Fibroblast of skin of abdomen (primary cell): Measurements from ENCODE around the gene NUSAP1. TPM values are rescaled to one million over a fixed set of nuclear protein-coding genes. Genes with fewer than 3 reads are reported as not detected.
A peak's percentile ranks its signal among the peaks of the same experiment; 100 is the strongest.
"Not testable (repeated sequence)": the region's sequence is repeated elsewhere in the genome, so short reads cannot be mapped to it uniquely, and the experiment has no call there.

Experiments used
- DNase-seq: peaks from one replicate; pipeline ENCODE4 v3.0.0-alpha.2; 2013
- polyA plus RNA-seq, 2 experiments: library from polyadenylated mRNA; unstranded; fragments of 120-200 nt; gene quantifications; one replicate each; pipeline ENCODE4 v1.2.1, GENCODE V29; 2013; ENCODE audit not compliant: insufficient read length in 2 of 2

NUSAP1 gene, protein sequence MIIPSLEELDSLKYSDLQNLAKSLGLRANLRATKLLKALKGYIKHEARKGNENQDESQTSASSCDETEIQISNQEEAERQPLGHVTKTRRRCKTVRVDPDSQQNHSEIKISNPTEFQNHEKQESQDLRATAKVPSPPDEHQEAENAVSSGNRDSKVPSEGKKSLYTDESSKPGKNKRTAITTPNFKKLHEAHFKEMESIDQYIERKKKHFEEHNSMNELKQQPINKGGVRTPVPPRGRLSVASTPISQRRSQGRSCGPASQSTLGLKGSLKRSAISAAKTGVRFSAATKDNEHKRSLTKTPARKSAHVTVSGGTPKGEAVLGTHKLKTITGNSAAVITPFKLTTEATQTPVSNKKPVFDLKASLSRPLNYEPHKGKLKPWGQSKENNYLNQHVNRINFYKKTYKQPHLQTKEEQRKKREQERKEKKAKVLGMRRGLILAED
- 44.9 TPM for polyA plus RNA-seq (2013, experiment 1 of 2; ENCODE audit: insufficient read length)
- 43.8 TPM for polyA plus RNA-seq (2013, experiment 2 of 2; ENCODE audit: insufficient read length)

DNA sequence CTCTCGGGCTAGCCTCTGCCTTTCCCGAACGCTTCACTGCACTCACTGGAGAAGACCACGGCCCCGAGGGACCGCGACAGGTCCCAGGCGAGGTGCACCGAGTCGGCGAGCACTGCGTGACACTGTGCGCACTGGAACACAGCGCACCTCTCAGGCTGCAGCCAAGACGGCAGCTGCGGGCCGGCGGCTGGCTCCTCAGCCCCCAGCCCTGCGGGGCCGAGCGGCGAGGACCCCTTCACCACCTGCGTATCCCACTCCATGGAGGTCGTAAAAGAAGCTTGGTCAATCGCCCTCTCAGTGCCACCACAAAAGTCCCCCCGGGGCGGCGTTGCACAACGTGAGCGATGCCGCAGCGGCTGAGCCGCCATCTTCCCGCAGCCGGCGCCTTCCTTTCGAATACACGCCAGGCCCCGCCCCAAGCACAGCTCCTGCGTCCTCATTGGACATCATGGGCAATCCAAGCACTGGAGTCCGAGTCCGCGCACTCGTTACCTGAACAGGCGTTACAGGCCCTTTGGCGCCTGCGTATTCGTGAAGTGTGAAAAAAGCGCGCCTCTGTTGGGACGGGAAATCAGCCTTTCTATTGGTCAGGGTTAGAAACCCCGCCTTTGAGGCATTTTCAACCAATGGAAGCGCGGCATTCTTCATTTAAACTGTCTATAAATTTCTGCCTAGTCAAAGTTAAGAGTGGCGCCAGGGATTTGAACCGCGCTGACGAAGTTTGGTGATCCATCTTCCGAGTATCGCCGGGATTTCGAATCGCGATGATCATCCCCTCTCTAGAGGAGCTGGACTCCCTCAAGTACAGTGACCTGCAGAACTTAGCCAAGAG lies at the start of gene NUSAP1, which contains the start of gene OIP5:
Gene NUSAP1 (plus strand): TSS at position 688 of the 832 bp plus-strand sequence. CDS start 77 bp downstream, at position 765.
Gene OIP5 (minus strand): TSS at position 398 of the 832 bp plus-strand sequence. CDS start 30 bp downstream, at position 368.
- DNase-seq, result peak; percentile 100

DNA sequence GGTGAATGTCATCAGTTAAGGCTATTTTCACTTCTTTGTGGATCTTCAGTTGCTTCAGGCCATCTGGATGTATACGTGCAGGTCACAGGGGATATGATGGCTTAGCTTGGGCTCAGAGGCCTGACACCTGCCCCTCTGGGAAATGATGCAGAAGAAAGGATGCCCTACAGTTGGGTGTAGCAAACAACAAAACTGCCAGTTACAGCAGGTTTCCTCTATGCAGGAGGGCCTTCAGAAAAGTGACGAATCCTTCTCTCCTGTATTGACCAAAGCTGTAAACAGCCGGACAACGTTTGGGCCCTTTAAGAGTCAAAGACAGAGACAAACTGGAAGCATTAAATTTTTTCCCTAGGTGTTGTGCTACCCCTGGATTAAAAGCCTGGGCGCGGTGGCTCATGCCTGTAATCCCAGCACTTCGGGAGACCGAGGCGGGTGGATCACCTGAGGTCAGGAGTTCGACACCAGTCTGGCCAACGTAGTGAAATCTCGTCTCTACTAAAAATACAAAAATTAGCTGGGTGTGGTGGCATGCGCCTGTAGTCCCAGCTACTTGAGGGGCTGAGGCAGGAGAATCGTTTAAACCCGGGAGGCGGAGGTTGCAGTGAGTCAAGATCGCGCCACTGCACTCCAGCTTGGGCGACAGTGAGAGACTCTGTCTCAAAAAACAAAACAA lies 49.6 kb upstream of the NUSAP1 start:
- not testable (repeated sequence) for DNase-seq

DNA sequence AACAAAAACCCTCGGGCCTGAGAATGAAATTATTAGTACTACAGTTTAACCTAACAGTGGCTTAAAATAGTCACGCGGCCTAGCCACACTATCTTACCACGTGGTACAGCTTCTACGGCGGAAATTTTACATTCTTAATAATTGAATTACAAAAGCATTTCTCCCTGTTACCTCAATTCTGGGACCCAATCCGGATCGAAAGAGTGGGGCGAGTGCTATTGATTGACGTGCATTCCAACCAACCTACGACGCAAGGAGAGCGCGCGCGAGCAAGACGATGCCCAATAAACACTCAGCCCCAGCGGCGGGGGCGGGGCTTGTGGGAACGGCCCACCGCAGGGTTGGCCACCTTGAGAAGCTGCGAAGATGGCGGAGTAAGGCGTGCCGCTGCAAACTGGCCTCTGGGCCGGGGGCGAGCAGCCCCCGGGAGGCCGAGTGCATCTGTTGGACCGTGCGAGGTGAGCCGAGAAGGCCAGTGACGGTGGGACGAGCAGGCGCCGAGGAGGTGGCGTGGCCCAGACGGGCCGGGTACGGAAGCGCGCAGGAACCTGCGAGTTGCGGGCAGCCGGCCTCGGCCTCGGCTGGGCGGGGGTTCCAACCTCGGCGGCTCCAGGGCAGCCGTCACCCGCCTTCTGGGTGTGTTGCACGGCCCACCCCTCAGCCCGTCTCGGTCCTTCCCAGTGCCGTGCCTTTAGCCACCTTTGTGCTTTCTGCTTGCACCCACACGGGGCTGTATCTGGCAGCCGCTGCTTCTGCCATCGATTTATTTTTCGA lies 48.8 kb upstream of the NUSAP1 start:
- DNase-seq, result peak; percentile 100

DNA sequence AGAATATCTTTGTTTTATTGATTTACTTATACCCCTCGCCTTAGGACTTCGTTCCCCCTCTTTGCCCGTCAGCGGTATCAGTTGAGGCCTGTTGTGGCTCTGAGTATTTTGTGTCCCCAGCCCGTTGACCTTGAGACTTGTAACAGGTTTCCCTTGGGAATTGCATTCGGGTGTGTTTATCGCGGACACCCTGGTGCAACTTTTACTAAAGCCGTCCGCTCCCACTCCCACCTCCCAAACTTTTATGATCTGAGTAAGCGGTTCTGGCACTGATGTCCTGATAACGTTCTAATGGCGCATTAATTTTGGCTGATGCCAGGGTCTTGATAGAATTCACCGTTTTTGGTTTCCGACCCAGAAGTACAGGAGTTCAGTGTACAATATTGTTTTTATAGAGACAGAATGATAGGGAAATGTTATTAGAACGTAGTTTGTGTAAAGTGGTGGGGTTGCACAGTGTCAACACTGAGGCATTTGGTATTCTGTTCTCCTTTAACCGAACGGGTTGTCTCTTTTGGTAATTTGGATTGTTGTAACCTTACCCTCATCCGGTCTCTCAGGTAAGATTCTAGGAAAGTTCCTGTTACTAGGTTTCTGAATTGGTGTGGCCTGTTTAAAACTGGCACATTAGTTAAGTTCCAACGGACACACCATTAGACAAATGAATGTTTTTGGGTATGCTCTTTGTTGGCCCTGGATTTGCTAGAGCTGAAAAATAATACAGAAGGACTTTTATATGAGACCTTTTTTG lies 48.1 kb upstream of the NUSAP1 start:
- DNase-seq, result no peak

DNA sequence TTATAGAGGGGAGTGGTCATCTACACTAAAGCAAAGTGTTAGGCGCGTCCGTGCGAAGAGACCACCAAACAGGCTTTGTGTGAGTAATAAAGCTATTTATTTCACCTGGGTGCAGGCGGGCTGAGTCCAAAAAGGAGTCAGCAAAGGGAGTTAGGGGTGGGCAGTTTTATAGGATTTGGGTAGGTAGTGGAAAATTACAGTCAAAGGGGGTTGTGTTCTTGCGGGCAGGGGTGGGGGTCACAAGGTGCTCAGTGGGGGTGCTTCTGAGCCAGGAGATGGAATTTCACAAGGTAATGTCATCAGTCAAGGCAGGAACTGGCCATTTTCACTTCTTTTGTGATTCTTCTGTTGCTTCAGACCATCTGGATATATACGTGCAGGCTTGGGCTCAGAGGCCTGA lies 47.4 kb upstream of the NUSAP1 start:
- DNase-seq, result no peak

DNA sequence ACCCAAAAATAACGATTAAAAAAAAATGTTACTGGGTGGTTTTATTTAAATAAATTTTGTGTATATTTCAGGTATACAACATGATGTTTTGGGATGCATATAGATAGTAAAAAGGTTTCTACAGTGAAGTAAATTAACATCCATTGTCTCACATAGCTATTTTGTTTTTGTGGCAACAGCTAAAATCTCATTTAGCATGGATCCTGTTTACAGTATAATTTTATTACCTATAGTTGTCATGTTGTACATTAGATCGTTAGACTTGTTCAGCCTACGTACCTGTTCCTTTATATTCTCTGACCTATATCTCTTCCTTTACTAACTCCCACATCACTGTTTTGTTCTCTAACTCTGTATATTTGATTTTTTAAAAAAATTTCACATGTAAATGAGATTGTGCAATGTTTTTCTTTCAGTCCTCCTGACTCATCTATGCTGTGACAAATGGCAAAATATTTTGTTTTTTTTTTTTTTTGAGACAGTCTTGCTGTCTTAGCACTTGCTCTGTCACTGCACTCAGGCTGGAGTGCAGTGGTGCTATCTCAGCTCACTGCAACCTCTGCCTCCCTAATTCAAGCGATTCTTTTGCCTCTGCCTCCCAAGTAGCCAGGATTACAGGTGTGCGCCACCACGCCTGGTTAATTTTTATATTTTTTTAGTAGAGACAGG lies 45.9 kb upstream of the NUSAP1 start:
- no peak for DNase-seq

DNA sequence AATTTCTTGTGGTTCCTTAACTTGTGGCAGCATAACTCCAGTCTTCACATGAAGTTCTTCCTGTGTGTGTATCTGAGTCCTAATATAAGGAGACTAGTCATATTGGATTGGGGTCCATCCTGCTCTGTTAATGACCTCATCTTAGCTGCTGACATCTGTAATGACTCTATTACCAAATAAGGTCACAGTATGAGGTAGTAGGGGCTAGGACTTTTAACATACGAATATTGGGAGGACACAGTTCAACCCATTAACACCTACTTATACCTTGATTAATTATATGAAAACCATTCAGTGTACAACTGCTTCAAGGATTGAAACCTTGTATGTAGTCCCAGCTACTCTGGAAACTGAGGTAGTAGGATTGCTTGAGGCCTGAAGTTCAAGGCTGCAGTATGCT lies 44.2 kb upstream of the NUSAP1 start:
- no peak for DNase-seq

DNA sequence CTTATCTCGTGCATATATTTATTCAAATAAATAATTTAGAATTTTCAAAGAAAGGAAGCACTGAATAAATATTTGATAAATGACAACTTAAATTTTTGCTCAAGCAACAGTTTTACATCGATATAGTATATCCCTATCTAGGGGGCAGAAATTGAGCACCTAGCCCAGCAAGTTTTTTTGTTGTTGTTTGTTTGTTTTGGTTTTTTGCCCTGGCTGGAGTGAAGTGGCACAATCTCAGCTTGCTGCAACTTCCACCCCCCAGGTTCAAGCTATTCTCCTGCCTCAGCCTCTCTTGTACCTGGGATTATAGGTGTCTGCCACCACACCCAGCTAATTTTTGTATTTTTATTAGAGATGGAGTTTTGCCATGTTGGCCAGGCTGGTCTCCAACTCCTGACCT lies 42.7 kb upstream of the NUSAP1 start:
- DNase-seq, result no peak

DNA sequence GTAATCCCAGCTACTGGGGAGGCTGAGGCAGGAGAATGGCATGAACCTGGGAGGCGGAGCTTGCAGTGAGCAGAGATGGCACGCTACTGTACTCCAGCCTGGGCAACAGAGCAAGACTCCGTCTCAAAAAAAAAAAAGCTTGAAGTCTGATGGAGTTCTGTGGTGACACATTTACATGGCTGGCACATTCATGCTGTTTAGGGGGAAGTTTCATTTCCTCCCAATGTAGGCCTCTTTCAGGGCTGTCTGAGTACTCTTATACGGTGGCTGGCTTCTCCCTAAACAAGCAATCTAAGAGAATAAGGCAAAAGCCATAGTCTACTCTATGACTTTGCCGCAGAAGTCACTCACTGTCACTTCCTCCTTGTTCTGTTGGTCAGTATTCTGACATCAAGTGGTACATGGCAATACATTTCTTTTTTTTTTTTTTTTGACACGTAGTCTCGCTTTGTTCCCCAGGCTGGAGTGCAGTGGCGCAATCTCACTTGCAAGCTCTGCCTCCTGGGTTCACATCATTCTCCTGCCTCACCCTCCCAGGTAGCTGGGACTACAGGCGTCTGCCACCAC lies 41.5 kb upstream of the NUSAP1 start:
- no peak for DNase-seq

DNA sequence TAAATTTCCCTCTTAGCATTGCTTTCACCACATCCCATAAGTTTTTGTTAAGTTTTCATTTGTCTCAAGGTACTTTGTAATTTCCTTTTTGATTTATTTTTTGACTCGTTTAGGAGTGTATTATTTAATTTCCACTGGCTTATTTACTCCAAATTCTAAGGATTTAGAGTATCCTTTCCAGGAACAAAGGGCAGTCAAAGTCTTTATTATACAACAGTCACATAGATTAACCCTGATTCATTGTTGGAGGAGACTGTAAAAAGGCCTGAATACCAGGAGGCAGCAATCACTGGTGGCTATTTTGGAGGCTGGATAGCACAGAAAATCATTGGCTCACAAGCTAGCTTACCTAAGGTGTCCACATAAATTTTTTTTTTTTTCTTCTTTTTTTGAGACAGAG lies 40.2 kb upstream of the NUSAP1 start:
- DNase-seq, result no peak

DNA sequence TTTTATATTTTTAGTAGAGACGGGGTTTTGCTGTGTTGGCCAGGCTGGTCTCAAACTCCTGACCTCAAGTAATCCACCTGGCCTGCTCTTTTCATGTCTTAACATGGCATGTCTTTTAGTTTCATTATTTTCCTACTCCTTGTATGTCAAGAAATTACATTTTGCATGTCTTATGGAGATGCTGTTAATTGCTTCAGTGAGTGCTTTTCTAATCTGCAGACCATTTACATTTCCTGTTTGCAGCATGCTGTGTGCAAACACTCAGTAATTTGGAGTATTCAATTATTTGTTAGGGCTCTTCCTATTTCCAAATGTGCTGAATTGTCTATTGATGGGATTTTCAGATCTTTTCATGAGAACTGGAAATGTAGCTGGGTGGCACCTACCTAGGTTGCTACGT lies 31.5 kb upstream of the NUSAP1 start:
- DNase-seq, result not testable (repeated sequence)

DNA sequence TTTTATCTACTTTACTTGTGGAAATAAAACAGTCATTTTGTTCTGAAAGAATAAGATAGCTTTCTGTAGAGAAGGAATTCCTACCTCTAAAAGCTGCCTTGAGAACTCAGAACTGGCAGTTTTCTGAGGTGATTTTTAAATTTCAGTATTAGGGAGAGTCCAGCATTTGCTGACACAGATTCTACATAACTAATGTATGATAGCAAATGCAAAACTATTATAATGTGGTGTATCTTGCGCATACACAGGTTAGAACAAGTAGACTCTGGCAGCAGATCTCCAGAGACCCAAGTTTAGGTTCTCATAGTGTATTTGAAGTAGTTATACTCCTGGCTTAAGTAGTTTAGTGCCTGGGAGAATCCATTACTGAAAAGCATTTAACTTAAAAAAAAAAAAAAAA lies 31.1 kb upstream of the NUSAP1 start:
- DNase-seq, result no peak

DNA sequence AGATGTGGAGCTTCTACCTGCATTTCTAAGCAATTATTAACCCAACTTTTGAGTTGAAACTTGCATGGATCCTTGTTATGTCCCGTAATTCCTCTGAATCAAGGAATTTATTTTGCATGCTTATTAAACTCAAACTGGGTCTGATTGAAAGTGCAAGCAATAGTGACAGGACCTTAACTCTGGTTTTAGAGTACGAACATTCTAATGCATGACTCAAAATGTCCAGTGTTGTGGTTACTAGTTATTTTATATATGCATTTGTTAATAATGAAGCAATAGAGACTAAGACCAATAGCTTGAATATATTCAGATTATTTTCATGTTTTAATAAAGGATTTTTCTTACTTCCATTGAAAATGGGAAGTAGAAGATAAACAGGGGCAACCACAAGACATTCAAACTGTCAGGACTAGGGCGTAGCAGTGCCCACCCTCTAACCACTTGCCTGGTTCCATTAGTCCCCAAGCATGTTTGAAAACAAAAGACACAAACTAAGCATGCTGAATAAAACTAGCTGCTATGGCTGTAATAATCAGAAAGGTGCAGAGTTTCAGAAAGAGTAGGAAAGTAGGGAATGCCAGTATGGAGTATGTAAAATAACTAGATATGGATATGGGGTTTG lies 28.4 kb upstream of the NUSAP1 start:
- DNase-seq, result no peak

DNA sequence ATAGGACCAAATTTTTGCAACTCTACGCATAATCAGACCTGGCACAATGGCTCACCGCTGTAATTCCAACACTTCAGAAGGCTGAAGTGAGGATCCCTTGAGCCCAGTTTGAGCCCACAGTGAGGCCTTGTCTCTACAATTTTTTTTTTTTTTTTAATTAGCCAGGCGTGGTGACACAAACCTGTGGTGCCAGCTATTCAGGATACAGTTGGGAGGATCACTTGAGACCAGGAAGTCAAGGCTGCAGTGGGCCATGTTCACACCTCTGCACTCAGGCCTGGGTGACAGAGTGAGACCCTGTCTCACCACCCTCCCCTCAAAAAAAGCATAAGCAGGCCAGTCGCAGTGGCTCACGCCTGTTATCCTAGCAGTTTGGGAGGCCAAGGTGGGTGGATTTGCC lies 25.0 kb upstream of the NUSAP1 start:
- no peak for DNase-seq

DNA sequence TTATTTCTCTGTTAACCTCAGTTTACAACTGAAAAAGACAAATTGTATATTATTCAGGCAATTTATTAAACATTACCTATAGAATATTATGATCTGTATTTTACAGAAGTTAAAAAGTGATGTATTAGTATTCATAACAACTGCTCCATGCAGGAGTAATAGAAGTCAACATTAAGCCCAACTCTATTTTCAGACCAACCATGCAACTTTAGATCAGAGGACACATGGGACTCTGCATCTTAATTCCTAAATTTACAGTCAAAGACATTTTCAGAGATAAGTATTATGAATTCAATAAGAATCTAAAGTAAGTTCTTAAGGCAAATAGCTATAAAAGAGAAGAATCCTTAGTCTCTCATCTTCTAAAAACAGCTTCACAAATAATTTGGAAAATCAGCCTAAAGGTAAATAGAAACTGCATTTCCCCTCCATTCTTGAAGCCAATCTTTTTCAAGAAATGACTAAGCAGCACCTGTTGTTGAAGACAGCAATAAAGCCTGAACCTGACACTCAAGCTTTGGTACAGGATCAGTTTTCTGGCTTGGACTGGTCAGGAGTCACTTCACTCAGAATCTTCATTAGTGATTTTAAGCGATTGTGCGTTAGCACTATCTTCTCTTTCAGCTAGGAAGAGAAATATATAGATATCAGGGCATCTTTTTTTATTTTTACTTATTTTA lies 23.3 kb upstream of the NUSAP1 start:
- DNase-seq, result no peak

DNA sequence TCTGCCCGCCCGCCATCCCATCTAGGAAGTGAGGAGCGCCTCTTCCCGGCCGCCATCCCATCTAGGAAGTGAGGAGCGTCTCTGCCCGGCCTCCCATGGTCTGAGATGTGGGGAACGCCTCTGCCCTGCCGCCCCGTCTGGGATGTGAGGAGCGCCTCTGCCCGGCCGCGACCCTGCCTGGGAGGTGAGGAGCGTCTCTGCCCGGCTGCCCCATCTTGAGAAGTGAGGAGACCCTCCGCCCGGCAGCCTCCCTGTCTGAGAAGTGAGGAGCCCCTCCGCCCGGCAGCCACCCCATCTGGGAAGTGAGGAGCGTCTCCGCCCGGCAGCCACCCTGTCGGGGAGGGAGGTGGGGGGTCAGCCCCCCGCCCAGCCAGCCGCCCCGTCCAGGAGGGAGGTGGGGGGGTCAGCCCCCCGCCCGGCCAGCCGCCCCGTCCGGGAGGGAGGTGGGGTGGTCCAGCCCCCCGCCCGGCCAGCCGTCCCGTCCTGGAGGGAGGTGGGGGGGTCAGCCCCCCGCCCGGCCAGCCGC lies 11.8 kb upstream of the NUSAP1 start:
- DNase-seq, result not testable (repeated sequence)

DNA sequence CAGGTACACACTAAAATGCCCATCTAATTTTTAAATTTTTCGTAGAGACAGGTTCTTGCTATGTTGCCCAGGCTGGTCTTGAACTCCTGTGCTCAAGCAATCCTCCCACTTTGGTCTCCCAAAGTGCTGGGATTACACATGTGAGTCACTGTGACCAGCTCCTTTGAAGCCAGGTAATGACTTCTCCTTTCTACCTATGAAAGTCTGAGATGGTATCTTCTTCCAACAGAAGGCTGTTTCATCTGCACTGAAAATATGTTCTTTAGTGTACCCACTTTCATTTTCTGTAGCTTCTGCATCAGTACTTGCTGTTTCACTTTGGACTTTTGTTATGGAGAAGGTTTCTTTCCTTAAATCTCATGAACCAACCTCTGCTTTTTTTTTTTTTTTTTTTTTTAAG lies 9.1 kb upstream of the NUSAP1 start:
- no peak for DNase-seq

DNA sequence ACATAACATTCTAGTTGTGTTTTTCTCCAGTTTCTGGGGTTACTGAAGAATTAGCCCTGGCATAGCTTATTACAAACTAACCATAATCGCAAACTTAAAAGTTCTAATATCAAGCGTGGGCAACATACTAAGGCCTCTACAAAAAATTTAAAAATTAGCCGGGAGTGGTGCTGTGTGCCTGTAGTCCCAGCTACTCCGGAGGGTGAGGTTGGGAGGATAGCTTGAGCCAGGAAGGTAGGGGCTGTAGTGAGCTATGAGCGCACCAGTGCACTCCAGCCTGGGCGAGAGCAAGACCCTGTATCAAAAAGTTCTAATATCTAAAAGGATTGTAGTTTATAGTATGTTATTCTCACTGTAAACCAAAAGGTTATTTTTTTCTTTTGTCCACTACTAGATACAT lies 1.4 kb upstream of the NUSAP1 start:
- no peak for DNase-seq

DNA sequence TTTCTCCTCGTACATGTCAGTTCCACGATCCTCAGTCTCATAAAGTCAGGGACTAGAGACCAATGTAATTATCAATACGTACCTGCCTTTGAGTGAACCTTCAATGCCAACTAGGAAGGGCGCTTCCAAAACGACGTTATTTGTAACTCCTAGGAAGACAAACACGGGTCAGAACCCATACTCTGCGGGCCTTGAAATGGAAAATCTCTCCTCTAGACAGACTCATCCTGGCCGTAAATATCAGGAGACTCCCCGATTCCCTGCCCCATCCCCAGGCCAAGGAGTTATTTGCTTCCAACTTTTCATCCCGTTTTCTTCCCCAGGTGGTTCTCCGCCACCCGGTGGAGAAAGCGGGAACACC lies 868 bp upstream of the NUSAP1 start:
- DNase-seq, result peak; percentile 51
